Glomerular visceral epithelial cell (primary cell): ENCODE measurements around the gene SYTL3.

Experiments
- DNase-seq: peaks from one replicate; pipeline ENCODE4 v3.0.0-alpha.2; 2016; ENCODE audit errors: extremely low spot score

Gene SYTL3

GRCh38 chr6:158760618-158761250 is 110.9 kb downstream of the SYTL3 start:
- DNase-seq, result no peak

GRCh38 chr6:158761746-158762145 is 111.9 kb downstream of the SYTL3 start:
- DNase-seq, result no peak

DNA sequence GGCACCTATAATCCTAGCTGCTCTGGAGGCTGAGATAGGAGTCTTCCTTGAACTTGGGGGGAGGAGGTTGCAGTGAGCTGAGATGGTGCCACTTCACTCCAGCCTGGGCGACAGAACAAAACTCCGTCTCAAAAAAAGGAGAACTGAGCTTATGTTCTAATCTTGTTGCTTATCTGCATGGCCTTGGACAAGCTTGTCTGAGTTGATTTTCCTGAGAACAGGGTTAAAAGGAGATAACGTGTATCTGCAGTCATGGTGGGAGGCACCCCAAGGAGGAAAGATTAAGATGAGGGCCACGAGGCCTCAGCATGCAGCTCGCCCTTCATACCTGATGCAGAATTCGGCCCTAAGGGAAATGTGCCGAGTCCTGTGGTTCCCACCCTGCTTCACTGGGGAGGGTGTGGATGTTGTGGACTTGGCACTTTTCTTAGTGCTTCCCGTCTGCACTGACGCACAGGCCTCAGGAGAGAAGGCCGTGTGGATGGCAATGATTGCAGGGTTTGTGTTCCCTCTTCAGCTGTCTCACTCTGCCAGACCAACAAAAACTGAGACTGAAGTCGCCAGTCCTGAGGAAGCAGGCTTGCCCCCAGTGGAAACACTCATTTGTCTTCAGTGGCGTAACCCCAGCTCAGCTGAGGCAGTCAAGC is 113.1 kb downstream of the SYTL3 start:
- no peak for DNase-seq

DNA sequence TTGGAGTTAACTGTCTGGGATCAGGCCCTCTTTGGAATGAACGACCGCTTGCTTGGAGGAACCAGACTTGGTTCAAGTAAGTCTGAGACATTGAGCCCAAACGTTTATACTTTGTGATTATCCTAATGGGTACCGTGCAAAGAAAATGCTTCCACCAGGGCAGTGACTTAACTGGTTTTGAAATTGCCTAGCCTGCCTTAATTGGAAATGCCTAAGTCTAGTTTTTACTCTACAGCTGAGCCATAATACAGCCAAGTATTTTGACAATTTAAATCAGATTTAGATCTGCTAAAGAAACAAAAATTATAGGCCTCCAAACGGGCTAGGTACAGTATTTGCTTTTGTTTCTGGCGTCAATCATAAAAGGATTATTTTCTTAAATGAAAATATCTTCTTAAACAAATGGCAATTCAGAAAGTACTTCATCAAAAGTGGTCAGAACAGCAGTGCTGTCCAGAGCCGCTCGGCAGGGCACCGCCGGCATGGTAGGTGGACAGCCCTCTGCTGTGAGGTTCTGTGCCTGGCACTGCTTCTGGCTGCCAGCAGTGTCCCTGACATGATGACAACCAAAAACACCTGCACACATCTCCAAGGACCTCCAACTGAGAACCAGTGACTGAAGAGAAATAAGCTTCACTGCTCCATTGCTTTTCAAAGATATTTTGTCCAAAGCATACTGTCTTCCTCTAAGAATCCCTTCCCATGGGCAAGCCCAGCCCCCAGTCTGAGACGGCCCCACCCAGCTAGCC is 113.8 kb downstream of the SYTL3 start:
- no peak for DNase-seq

DNA sequence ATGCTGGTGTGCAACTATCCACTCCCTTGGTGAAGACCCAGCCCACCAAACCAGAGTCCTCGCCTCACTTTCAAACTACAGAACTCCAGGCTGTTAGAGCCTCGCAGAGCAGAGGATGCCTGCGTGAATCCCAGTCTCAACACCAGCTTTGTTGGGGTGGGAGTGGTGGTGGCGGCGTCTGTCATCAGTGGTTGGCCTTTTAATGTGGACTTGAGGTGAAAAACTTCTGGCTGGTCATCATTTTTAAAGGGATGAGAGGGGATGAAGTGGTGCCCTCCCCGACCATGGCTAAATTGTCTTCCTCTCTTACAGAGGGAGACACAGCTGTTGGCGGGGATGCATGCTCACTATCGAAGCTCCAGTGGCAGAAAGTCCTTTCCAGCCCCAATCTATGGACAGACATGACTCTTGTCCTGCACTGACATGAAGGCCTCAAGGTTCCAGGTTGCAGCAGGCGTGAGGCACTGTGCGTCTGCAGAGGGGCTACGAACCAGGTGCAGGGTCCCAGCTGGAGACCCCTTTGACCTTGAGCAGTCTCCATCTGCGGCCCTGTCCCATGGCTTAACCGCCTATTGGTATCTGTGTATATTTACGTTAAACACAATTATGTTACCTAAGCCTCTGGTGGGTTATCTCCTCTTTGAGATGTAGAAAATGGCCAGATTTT is 114.5 kb downstream of the SYTL3 start:
- no peak for DNase-seq

DNA sequence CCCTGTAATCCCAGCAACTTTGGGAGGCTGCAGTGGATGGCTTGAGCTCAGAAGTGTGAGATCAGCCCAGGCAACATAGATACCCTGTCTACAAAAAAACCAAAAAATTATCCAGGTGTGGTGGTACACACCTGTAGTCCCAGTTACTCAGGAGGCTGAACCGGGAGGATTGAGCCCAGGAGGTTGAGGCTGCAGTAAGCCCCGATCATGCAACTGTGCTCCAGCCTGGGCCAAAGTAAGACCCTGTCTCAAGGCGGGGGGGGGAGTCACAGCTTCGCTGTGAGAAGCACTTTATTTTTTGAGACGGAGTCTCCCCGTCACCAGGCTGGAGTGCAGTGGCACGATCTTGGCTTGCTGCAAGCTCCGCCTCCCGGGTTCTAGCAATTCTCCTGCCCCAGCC is 115.1 kb downstream of the SYTL3 start:
- DNase-seq, result no peak

GRCh38 chr6:158765499-158766068 is 115.7 kb downstream of the SYTL3 start:
- DNase-seq, result no peak

DNA sequence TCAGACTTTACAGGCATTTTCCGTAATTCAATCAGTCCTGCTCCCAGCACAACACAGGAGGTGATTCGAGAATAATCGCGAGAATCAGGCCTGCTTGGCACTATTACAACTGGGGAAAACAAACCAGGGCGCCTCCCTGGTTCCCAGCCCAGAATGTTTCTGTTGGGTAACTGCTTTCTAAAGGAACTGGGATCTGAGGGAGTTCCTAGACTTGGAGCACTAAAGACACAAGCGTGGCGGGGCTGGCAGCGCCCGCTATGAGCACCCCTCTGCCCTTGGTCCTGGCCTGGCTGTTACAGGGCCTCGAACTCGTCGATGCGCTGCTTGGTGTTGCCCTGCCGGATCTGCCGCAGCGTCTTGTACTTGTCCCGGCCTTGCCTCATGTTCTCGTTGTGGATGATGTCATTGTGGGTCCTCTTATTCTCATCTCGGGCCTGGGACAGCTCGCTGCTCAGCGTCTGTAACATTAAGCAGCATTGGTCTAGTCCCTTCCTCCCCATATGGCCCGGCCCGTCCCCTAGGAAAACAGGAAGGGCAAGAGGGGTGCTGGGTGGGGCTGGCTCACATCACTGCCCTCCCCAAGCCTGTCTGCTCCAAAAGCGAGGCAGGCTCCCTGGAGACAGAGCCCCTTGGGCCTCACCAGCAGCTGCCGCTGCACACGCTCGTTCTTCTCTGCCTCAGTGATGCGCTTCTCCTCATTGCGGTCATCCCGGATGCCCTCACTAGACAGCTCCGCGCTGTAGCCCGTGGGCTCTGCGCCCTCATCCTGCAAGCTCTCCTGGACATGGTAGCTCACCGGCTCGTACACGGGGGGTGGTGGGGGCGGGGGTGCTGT is 117.0 kb downstream of the SYTL3 start:
- DNase-seq, result no peak

DNA sequence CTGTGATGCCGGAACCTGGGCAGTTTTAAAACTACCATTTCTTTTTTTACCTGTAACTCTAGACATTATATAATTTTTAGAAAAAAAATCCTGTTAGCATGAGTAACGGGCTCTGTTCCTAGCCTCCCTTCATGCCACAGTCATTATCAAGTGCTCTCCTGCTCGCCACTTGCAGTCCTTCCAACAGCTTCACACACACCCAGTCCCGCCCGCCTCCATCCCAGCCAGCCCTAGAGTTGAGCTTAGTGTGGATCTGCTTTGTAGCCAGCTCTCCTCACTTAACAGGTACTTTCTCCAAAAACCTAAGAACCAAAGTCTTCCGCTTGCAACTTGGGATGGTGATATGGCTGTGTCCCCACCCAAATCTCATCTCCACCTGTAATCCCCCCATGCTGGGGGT is 117.9 kb downstream of the SYTL3 start:
- no peak for DNase-seq

GRCh38 chr6:158768436-158768835 is 118.6 kb downstream of the SYTL3 start:
- DNase-seq, result no peak

- DNase-seq, result no peak
Measured at GRCh38 chr6:158769234-158769770, 119.4 kb downstream of the SYTL3 start.

DNA sequence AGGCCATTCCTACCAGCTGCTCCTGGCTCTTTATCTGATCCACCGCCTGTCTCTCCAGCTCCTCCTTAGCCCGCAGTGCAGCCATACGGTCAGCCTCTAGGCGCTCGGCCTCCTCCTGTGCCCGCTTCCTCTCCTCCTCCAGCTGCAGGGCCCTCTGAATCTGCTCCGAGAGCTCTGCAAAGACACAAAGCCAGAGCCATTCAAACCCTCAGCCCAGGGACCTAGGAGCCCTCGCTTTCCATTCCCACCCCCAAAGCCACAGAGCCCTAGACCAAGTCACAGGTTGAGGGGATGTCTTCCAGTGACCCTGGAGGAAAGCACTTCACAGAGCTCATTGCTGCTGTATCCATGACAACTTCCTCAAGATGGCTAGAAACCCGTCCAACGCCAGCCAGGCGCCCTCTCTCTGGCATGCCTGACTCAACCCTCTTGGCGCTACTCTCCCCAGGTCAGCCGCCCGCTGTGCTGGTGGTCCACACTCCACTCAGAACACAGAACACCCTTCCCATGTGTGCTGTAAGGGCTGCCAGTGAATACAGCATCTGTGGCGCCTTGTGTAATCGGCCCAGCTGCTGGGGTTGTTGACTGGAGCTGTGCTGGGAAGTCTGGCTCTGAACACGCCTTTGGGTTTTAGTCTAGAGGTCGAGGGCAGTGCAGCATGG is 120.0 kb downstream of the SYTL3 start:
- DNase-seq, result no peak

GRCh38 chr6:158770533-158771330 is 120.9 kb downstream of the SYTL3 start:
- DNase-seq, result no peak

- no peak for DNase-seq
Measured at GRCh38 chr6:158771399-158772152, 121.7 kb downstream of the SYTL3 start.

DNA sequence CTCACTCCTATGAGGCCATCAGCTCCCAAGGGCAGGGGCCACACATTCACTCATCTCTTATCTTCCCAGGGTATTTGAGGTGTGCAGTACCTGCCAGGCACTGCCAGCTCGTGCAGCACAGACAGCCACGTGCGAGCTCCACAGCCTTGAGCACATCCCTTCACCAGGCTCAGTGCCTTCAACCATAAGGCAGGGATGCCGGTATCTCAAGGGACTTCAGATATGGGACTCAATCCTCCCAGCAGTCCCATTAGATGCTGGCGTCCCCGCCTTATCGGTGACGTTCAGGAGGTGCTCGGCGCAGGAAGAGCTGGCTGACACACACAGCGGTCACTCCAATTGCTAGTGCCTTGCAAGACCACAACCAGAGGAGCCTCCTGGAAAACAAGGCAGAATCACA is 122.3 kb downstream of the SYTL3 start:
- no peak for DNase-seq

DNA sequence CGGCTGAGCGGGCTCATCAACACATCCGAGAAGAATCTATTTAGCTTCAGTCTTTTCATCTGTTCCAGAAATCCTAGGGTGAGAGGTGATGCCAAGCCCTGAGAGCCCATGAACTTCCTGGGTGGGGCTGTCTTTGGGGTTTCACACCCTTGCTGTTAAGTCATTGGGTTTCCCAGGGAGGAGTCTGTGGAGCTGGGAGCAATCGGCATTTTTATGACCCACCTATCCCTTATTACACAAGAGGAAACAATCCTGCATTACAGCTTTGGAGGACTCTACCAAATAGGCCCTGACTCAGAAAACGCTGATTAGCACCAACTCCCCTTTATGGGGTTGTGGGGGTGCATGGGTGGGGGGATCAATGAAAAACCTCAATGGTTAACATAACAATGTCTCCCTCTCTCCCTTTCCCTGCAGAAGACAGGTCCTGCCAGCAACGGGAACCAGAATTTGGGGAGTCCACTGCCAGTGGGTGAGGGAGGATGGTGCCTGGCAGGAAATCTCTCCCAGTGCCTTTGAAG is 123.1 kb downstream of the SYTL3 start:
- DNase-seq, result no peak

- no peak for DNase-seq
Measured at GRCh38 chr6:158773581-158774449, 124.0 kb downstream of the SYTL3 start.
